Measurements from ENCODE around the gene HDAC10. TPM values are rescaled to one million over a fixed set of nuclear protein-coding genes. Genes with fewer than 3 reads are reported as not detected.

HDAC10 gene
- total RNA-seq, 1 experiment from 2014 or later, result 45.0 TPM

- no peak overlapping the region for H2BK5ac ChIP-seq (ENCODE audit: insufficient read length, low read length)
- H4K20me1 ChIP-seq (ENCODE audit: control insufficient read depth, insufficient read depth, insufficient read length), result no peaks in the 10 kb centered on the region
- H3K4me2 ChIP-seq (ENCODE audit: insufficient read depth, insufficient read length, low read length), result no peak overlapping the region
- H4K8ac ChIP-seq (replicated peaks; ENCODE audit: insufficient read length, low read depth, low read length), result no peak overlapping the region
- DNase-seq, result no peak
- peaks cover 34 to 62% (median 59%) of the 10 kb centered on the region in 3 experiments for H3K36me3 Mint-ChIP-seq (ENCODE audit: insufficient read depth in 1 of 3, low read depth in 3 of 3)
- H3K9ac ChIP-seq (ENCODE audit: extremely low read depth, insufficient read length, low read length), result no peak overlapping the region
- H3K4me1 ChIP-seq (ENCODE audit: insufficient read depth, low read length), result no peaks in the 10 kb centered on the region
- no peak overlapping the region for H3K18ac ChIP-seq (ENCODE audit: insufficient read length, low read depth, low read length)
- no peak overlapping the region for H3K27ac ChIP-seq (ENCODE audit: insufficient read length, low read depth, low read length)
- no peaks in the 10 kb centered on the region for H3K4me1 Mint-ChIP-seq
- no peak overlapping the region for H3K27ac Mint-ChIP-seq
- H3K56ac ChIP-seq (ENCODE audit: insufficient read length, low read depth, low read length), result no peak overlapping the region
- no peak overlapping the region for H2BK20ac ChIP-seq (ENCODE audit: low read depth, low read length, poor library complexity, severe bottlenecking)
- H3K9me3 ChIP-seq (ENCODE audit: control insufficient read depth, low read depth, low read length), result no peaks in the 10 kb centered on the region
- no peak overlapping the region for H3K4ac ChIP-seq (ENCODE audit: low read depth, low read length)
- H2BK120ac ChIP-seq (ENCODE audit: low read depth, low read length, poor library complexity, severe bottlenecking), result no peak overlapping the region
- peaks cover 3% of the 10 kb centered on the region for H3K23me2 ChIP-seq (ENCODE audit: insufficient read length, low read depth, low read length, poor library complexity, severe bottlenecking)
- no peak overlapping the region for H2BK12ac ChIP-seq (ENCODE audit: insufficient read length, low read depth, low read length)
- no peak overlapping the region for H2BK15ac ChIP-seq (ENCODE audit: low read depth, low read length)
- peaks cover 5 to 6% of the 10 kb centered on the region in 2 experiments; a peak in 3 of 5 replicates for H3K9me3 Mint-ChIP-seq
- no peak overlapping the region for H4K91ac ChIP-seq (ENCODE audit: insufficient read length, low read depth, low read length)
- no peak overlapping the region for H2AK5ac ChIP-seq (ENCODE audit: insufficient read length, low read length)
- H3K79me1 ChIP-seq (ENCODE audit: insufficient read depth, low read depth, low read length, poor library complexity, severe bottlenecking), result no peaks in the 10 kb centered on the region
- TF ChIP-seq CTCF (conservative IDR thresholded peaks at IDR 0.05), result no peak
- H3K14ac ChIP-seq (ENCODE audit: insufficient read depth, low read length), result no peak overlapping the region
- H3K79me2 ChIP-seq (ENCODE audit: insufficient read depth, low read length), result no peaks in the 10 kb centered on the region
- H3K4me3 Mint-ChIP-seq, result no peak overlapping the region
- no peak overlapping the region for H3T11ph ChIP-seq (ENCODE audit: low read length)
- no peaks in the 10 kb centered on the region for H3K27me3 Mint-ChIP-seq (ENCODE audit: low read depth)
- no peak overlapping the region for H4K5ac ChIP-seq (ENCODE audit: insufficient read length, low read depth, low read length)
- H2AFZ ChIP-seq (ENCODE audit: low read length), result no peak overlapping the region
- H3K23ac ChIP-seq (ENCODE audit: insufficient read length, low read depth, low read length), result no peak overlapping the region
- H3K27me3 ChIP-seq (ENCODE audit: insufficient read depth, low read length), result no peaks in the 10 kb centered on the region
- WGBS (ENCODE audit: extremely low coverage, insufficient read length, low lambda C conversion rate), result no CpG with 5 or more reads among the region's 36 CpGs
These were observed 30.3 kb upstream of the HDAC10 start for GRCh38 chr22:50281384-50281760.

Measured in H9 (cell line).